HepG2 (cell line): ENCODE data around the gene NCR1.

Experiments used
- CTCF ChIP-seq: sonication (generic); formaldehyde crosslinking; IDR thresholded peaks from 2 replicates; pipeline ENCODE4 v1.5.0; 2020; ENCODE audit warnings: mild to moderate bottlenecking, missing genetic modification reagents, moderate library complexity
- REST ChIP-seq, 2 experiments: IDR thresholded peaks; 2 replicates each; pipeline ENCODE4 v1.6.1; 2011 to 2012; ENCODE audit warnings: low read length in 2 of 2, borderline replicate concordance in 1 of 2, low read depth in 1 of 2, mild to moderate bottlenecking in 1 of 2, moderate library complexity in 1 of 2
- ZNF549 ChIP-seq: sonication (generic); formaldehyde crosslinking; IDR thresholded peaks from 2 replicates; pipeline ENCODE4 v1.5.0; 2020; ENCODE audit warnings: missing genetic modification reagents

GRCh38 chr19:54906819-54907218, 871 bp downstream of the NCR1 start:
- TF ChIP-seq REST (IDR thresholded peaks at IDR 0.05; ENCODE audit: borderline replicate concordance in 1 of 2, low read depth in 1 of 2, low read length in 2 of 2) = no peak
- no peak for TF ChIP-seq CTCF (CRISPR knock-in tag)
- TF ChIP-seq ZNF549 (CRISPR knock-in tag) = no peak
